ENCODE measurements around the gene NPR1. TPM values are rescaled to one million over a fixed set of nuclear protein-coding genes. Genes with fewer than 3 reads are reported as not detected.
A peak's percentile ranks its signal among the peaks of the same experiment; 100 is the strongest.

The NPR1 gene
- total RNA-seq, 1 experiment from 2014 or later: not detected

DNA sequence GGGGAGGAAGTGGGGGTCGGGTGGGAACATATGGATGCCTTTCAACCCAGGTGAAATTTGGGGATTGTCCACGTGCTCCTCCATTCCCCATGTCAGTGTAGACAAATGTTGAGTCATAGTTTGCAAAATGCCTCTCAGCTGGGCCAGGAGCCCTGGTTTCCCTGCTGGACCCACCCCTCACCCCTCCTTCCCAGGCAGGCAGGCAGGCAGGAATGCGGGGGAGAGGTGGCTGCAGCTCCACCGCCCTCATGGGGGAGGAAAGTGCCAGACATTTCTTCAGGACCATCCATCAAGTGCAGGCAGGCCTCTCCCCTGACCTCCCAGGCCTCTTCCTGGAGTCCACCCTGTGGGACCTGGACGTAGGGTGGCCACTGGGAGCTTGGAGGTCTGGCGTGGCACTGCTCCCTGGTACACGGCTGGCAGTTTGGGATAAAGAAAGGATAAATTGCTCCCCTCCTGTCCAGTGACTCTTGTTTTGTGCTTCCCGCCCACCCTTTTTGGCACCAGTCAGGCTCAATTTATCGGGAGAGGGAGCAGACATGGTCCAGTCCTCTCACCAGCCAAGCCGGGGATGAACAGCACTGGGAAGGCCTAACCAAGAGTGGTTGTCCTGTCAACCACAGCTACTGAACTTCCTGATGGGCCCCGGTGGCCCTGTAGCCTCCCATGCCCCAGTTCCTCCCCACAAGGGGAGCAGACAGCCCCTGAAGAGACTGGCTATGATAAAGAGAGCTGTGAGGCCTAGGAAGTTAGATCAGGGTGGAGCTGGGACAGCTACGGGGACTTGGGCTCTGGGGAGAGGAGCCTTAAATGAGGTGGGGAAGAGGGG lies 18.9 kb downstream of the NPR1 start:
- DNase-seq (ENCODE audit: unreplicated experiment): peak; percentile 80
- Mint-ChIP-seq H3K4me3 (ENCODE audit: unreplicated experiment) (no peak overlapping the region), H3K9me3 (ENCODE audit: unreplicated experiment) (no peaks in the 10 kb centered on the region), H3K4me1 (ENCODE audit: insufficient read depth, unreplicated experiment) (peaks cover 17% of the 10 kb centered on the region), H3K27me3 (ENCODE audit: insufficient read depth, unreplicated experiment) (no peaks in the 10 kb centered on the region), H3K36me3 (ENCODE audit: insufficient read depth, unreplicated experiment) (no peaks in the 10 kb centered on the region), H3K27ac (ENCODE audit: low read depth, unreplicated experiment) (peak overlapping the region; percentile 29)
- TF ChIP-seq, protein P1, sequence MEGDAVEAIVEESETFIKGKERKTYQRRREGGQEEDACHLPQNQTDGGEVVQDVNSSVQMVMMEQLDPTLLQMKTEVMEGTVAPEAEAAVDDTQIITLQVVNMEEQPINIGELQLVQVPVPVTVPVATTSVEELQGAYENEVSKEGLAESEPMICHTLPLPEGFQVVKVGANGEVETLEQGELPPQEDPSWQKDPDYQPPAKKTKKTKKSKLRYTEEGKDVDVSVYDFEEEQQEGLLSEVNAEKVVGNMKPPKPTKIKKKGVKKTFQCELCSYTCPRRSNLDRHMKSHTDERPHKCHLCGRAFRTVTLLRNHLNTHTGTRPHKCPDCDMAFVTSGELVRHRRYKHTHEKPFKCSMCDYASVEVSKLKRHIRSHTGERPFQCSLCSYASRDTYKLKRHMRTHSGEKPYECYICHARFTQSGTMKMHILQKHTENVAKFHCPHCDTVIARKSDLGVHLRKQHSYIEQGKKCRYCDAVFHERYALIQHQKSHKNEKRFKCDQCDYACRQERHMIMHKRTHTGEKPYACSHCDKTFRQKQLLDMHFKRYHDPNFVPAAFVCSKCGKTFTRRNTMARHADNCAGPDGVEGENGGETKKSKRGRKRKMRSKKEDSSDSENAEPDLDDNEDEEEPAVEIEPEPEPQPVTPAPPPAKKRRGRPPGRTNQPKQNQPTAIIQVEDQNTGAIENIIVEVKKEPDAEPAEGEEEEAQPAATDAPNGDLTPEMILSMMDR (IDR thresholded peaks at IDR 0.05; ENCODE audit: unreplicated experiment): no peak
- no TSS peak for BruUV-seq (replicated peaks)
- ChIA-PET CTCF (interaction anchor here (0.6 to 1.5 kb wide), 4 partner anchors 12 to 186 kb away, joined by 3 to 8 read pairs (median 5); partner anchors contain the start of gene NPR1), POLR2A (interaction anchor here (0.6 to 2.8 kb wide), 5 partner anchors 11 to 50 kb away, joined by 3 to 11 read pairs (median 5); partner anchors contain the start of gene INTS3)
- intact Hi-C loops (cut with micrococcal nuclease): no loop called here

DNA sequence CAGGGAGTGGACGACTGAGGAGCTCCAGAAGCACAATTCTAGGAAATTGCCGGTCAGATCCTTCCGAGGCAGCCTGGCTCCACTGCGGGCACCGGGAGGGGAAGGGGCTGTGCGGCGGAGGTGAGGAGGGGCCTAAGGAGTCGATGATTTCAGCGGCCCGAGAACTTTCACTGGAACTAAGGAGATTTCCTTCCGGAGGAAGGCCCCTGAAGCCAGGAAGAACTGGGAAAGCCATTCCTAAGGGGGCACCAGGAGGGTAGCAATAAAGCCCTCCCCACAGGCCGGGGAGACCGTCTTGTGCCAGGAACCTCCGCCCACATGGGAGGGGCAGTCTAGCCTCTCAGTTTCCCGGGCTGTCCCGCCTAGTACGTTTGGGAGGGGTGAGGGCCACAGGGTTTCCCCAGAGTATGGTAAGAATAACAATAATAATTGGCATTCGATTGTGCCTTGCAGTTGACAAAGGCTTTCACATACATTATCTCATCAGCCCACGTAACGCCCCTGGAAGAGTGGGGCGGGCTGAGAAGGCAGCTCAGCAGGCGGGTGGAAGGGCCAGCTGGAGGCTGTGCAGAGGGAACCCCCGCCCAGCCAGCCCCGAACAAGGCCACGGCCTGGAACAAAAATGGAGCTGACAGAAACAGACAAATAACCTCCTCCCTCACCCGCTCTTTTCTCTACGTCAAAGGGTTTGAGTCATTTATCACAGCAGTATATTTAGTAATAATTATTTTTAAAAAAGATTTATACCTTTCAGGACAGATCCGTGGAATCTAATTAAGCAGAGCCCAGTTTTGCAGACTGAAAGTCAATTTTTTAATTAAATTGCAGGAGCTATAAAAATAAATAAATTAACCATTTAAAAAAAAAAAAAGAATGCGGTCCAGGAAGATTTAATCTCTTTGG lies 19.8 kb downstream of the NPR1 start:
- CTCF ChIA-PET: interaction anchor here (0.6 to 1.5 kb wide), 6 partner anchors 11 to 43 kb away, joined by 3 to 8 read pairs (median 4); partner anchors contain the start of gene NPR1
- Mint-ChIP-seq H3K27ac (ENCODE audit: low read depth, unreplicated experiment) (no peak overlapping the region), H3K36me3 (ENCODE audit: insufficient read depth, unreplicated experiment) (no peaks in the 10 kb centered on the region), H3K9me3 (ENCODE audit: unreplicated experiment) (no peaks in the 10 kb centered on the region), H3K4me3 (ENCODE audit: unreplicated experiment) (no peak overlapping the region), H3K4me1 (ENCODE audit: insufficient read depth, unreplicated experiment) (peaks cover 17% of the 10 kb centered on the region), H3K27me3 (ENCODE audit: insufficient read depth, unreplicated experiment) (no peaks in the 10 kb centered on the region)
- DNase-seq (ENCODE audit: unreplicated experiment): no peak
- no TSS peak for BruUV-seq (replicated peaks)
- POLR2A ChIA-PET: interaction anchor here (1.3 to 2.8 kb wide), 4 partner anchors 11 to 30 kb away, joined by 4 to 11 read pairs (median 6); partner anchors contain the start of gene INTS3
- TF ChIP-seq, protein P1 (IDR thresholded peaks at IDR 0.05; ENCODE audit: unreplicated experiment): no peak
- intact Hi-C loops (cut with micrococcal nuclease): no loop called here

DNA sequence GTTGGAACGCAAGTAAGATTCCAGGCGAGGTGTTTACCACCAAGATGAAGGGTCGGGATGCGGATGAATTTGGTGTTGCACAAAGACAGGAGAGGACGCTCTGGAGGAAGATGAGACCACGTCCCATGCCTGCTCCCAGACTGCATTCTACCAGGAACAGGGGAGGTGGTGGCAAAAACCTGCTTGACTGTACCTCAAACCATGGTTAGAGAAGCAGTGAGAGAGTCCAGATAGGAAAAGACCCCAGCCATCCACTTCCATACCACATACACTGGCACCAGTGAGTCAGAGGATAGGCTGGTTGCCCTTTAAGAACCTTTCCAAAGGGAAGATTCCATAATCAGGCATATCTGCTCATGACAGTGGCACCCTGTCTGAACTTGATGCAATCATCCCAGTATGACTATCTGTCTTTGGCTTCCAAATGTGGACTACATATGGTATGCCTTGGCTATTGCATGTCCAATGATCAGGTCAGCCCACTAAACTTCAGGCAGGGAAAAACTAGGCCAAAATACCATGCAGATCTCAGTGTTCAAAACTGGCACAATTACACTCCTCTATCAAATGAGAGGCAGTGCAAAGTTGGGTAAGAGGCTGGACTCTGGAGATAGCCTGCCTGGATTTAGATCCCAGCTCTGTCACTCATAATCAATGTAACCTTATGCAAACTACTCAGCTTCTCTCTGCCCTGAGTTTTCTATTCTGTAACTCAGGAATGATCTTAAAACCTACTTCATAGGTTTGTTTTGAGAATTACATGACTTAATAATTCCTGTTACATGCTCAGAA lies 20.6 kb downstream of the NPR1 start:
- H3K4me1 Mint-ChIP-seq (ENCODE audit: insufficient read depth, unreplicated experiment): peaks cover 17% of the 10 kb centered on the region
- no peak overlapping the region for H3K4me3 Mint-ChIP-seq (ENCODE audit: unreplicated experiment)
- DNase-seq (ENCODE audit: unreplicated experiment): peak; percentile 54
- TF ChIP-seq, protein P1 (IDR thresholded peaks at IDR 0.05; ENCODE audit: unreplicated experiment): no peak
- ChIA-PET CTCF (interaction anchor here (0.6 to 1.5 kb wide), 5 partner anchors 10 to 42 kb away, joined by 3 to 8 read pairs (median 3); no protein-coding TSS in a partner anchor), POLR2A (interaction anchor here (0.5 to 2.8 kb wide), 4 partner anchors 10 to 29 kb away, joined by 4 to 11 read pairs (median 6); partner anchors contain the start of gene INTS3)
- no TSS peak for BruUV-seq (replicated peaks)
- no peaks in the 10 kb centered on the region for H3K27me3 Mint-ChIP-seq (ENCODE audit: insufficient read depth, unreplicated experiment)
- H3K27ac Mint-ChIP-seq (ENCODE audit: low read depth, unreplicated experiment): no peak overlapping the region
- H3K9me3 Mint-ChIP-seq (ENCODE audit: unreplicated experiment): no peaks in the 10 kb centered on the region
- intact Hi-C loops (cut with micrococcal nuclease): no loop called here
- H3K36me3 Mint-ChIP-seq (ENCODE audit: insufficient read depth, unreplicated experiment): no peaks in the 10 kb centered on the region

Measured in MCF 10A (cell line).